M059J (cell line): ENCODE data around the gene ZNF396. TPM values are rescaled to one million over a fixed set of nuclear protein-coding genes. Genes with fewer than 3 reads are reported as not detected.

Experiments used
- DNase-seq: peaks from one replicate; pipeline ENCODE4 v3.0.0-alpha.2; 2012; ENCODE audit warnings: low read depth
- total RNA-seq: library from RNA; depleted of rRNA; stranded (reverse); fragments of >200 nt; shearing (Covaris generic); gene quantifications from 2 replicates; pipeline ENCODE4 v1.2.3, GENCODE V29; 2014

ZNF396 gene
- total RNA-seq, 1 experiment from 2014 or later: 1.7 TPM

- no peak for DNase-seq
Observed at GRCh38 chr18:35383136-35383535, 6.0 kb upstream of the ZNF396 start.

- no peak for DNase-seq
Observed at GRCh38 chr18:35379421-35379820, 2.3 kb upstream of the ZNF396 start.

DNA sequence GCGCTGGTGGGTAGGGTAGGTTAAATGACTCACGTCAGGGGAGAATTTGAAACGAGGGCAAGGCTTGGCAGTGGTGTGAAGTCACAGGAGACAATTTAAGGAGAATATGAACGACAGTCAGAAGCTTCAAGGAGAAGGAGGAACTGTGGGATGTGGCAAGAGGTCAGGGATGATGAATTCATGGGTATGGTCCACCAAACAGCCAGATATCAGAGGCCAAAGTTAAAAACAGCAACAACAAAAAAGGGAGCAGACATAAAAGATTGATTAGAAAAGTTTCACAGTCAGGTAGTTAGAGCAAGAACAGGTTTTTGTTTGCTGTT lies 1.4 kb upstream of the ZNF396 start:
- no peak for DNase-seq

DNA sequence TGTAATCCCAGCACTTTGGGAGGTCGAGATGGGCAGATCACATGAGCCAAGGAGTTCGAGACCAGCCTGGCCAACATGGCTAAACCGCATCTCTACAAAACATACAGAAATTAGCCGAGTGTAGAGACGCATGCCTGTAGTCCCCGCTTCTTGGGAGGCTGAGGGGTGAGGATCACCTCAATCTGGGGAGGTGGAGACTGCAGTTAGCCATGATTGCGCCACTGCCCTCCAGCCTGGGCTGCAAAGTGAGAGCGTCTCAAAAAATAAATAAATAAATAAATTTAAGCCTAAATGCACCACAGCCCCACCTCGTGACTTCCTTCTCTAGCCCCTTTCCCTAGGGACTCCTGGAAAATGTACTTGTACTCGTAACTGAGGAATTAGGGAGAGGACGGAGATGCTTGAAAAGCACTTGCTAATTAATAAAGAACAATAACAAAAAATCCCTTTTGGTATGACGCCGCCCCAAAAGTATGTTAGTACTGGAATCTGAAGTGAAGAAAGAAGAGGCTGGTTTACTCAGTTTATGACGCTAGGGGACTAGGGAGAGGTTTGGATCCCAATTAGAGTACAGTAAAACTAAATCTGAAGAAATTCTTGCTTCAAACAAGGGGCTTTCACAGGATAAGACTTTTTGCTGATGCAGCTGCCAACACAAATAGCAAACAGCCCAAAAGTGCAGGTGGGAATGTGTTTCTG lies 887 bp upstream of the ZNF396 start:
- DNase-seq: peak; percentile 31

DNA sequence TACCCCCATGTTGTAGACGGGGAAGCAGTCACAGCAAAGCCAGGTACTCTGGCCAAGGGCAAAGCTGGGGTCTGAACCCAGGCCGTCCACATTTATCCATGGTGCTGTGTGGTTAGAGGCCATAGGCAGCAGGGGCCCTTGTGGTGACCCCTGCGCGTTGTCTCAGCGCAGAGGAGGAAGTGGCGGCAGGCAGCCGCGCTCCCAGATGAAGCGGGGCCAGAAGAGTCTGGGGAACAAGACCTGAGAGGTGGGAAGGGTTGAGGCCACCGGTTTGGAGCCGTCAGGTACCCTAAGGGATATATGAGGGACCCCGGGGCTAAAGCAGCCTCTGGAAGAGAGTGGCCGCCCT lies 770 bp downstream of the ZNF396 start:
- no peak for DNase-seq

DNA sequence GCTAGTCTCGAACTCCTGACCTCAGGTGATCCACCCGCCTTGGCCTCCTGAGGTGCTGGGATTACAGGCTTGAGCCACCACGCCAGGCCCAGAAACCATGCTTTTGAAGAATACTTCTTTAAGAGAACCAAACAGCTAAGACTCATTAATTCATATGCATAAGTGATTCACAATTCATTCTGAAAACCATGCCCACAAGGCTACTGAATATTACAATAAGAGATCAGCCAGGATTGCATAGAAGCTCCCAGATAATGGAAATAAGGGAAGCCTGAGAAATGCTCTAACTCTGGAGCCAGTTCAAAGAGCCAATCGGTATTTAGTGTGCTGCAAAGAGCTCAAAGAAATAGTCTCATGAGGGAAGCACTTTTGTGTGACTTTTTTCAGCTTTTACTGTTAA lies 2.4 kb downstream of the ZNF396 start:
- DNase-seq: no peak

GRCh38 chr18:35371412-35372195 lies 5.5 kb downstream of the ZNF396 start:
- DNase-seq: peak; percentile 64

- DNase-seq: no peak
Observed at GRCh38 chr18:35369126-35369525, 8.0 kb downstream of the ZNF396 start.

DNA sequence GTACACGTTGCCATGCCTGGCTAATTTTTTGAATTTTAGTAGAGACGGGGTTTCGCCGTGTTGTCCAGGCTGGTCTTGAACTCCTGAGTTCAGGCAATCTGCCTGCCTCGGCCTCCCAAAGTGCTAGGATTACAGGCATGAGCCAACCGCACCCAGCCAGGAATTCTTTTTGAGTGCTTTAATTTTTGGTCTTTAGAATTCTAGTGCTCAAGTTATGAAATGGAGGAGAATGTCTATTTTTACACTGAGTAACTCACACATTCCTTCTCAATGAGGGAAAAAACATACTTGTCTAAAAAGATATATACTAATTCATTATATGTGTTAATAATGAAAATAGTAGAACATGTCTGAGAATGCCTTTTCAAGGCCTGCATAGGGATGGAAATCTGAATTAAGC lies 8.5 kb downstream of the ZNF396 start:
- DNase-seq: no peak

- DNase-seq: no peak
Observed at GRCh38 chr18:35362531-35362930, 14.6 kb downstream of the ZNF396 start.

GRCh38 chr18:35361570-35362321 lies 15.4 kb downstream of the ZNF396 start:
- DNase-seq: no peak

GRCh38 chr18:35355140-35355618 lies 22.0 kb downstream of the ZNF396 start:
- peak; percentile 72 for DNase-seq

DNA sequence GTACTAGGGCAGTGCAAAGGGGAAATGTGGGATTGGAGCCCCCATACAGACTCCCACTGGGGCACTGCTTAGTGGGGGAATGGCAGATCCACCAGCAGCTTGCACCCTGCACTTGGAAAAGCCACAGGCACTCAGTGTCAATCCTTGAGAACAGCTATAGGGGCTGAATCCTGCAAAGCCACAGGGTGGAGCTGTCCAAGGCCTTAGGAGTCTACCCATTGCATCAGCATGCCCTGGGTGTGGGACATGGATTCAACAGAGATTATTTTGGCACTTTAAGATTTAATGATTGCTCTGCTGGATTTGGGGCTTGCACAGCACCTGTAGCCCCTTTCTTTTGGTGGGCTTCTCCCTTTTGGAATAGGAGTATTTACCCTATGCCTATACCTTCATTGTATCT lies 24.4 kb downstream of the ZNF396 start:
- no peak for DNase-seq

DNA sequence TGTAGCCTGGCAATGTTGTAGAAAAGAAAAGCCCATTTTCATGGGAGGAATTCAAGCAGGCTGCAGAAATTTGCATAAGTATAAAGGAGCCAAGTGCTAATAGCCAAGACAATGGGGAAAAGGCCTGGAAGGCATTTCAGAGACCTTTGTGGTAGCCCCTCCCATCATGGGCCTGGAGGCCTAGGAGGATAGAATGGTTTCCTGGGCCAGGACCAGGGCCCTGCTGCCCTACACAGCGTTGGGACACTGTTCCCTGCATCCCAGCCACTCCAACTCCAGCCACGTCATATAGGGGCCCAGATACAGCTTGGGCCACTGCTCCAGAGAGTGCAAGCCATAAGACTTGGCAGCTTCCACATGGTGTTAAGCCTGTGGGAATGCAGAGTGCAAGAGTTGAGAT lies 24.9 kb downstream of the ZNF396 start:
- no peak for DNase-seq

GRCh38 chr18:35348001-35348400 lies 29.1 kb downstream of the ZNF396 start:
- no peak for DNase-seq

DNA sequence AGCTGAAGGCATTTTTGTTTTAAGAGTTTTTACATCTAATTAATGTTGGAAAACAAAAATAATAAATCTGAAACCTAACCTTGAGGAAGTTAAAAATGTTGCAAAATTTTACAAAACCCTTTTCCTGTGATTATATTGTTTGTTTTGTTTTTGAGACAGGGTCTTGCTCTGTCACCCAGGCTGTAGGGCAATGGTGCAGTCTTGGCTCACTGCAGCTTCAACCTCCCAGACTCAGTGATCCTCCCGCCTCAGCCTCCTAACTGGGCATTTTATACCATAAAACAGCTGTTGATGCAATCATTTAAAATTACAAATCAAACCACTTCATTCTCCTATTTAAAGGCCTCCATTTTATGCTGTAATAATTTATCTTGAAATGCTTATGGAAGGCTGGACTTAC lies 31.2 kb downstream of the ZNF396 start:
- no peak for DNase-seq

GRCh38 chr18:35345460-35345921 lies 31.6 kb downstream of the ZNF396 start:
- DNase-seq: no peak

DNA sequence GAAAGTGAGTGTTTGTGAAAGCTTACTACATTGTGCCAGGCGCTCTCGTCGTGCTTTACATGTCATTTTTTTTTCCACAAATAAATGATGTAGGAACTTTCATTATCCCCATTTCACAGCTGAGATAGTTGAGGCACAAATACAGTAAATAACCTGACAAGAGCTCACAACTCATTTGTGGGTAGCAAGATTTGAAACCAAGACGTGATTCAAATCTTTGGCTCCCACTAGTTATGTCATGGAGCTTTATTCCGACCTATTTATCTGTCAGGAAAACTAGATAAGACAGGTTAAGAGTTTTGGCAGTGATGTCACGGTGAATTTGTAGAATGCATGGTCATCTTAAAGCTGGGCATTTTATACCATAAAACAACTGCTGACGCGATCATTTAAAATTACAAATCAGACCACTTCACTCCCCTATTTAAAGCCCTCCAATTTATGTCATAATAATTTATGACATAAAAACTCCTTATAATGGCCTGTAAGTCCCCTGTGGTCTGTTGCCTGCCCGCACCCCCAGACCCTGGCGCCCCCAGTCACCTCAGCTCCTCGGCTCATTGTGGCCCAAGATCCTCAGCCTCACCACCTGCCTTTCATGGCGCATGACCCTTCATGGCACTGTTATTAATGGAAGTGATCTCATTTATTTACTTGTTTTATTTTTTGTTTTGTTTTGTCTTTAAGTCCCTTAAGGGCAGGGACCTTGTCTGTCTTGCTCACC lies 32.2 kb downstream of the ZNF396 start:
- no peak for DNase-seq

- DNase-seq: peak; percentile 95
Observed at GRCh38 chr18:35343936-35344735, 33.0 kb downstream of the ZNF396 start, which contains the start of gene ZNF24. TSS of gene ZNF24 (minus strand) at chr18:35344420. CDS start at chr18:35340650, 3,770 bp downstream.

- DNase-seq: no peak
Observed at GRCh38 chr18:35343488-35343935, 33.6 kb downstream of the ZNF396 start.

- no peak for DNase-seq
Observed at GRCh38 chr18:35337286-35337685, 39.9 kb downstream of the ZNF396 start.
